ENCODE data around the gene SUGCT.
"Not testable (repeated sequence)": the region's sequence is repeated elsewhere in the genome, so short reads cannot be mapped to it uniquely, and the experiment has no call there.

Gene SUGCT

DNA sequence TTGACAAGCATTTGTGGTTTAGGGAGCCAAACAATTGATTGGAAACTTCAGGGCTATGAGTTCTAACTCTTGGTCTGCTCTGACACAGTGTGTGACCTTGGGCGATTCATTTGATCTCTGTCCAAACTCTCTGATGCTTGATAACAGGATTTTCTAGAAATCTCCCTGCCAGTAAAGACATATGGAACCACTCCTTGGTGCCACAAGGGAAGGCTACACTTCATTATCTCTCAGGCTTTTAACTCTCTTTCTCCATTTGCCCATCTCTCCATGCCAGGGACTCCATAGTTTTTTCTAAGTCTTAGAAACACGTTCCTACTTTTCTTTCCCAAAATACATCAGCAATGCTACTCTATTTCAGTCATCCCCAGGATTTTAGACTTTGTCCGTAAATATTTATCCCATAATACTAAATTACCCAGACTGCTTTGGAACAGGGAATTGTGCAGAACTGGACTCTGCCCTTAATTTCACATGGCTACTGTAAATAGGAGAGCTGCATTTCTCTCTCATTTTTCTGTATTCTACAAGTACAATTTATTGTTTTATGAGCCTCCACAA lies 488.2 kb downstream of the SUGCT start:
- DNase-seq (ENCODE audit: low read depth): no peak

DNA sequence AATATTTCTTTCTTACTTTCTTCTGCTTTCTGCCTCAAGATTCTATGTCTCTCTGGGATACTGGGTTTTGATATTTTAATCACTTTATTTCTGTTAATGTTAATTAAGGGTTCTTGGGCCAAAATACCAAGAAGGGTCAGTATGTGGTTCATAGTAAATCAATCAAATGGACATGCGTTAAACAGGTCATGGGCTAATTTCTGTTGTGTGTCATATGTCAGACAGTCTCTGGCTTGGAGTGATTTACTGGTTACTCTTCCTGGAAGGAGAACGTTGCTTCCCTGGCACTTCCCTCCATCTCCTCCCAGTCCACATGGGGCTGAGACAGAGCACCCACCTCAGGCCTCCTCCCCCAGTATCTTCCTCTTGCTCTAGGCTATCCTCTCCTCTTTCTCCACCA lies 489.1 kb downstream of the SUGCT start:
- no peak for DNase-seq (ENCODE audit: low read depth)

DNA sequence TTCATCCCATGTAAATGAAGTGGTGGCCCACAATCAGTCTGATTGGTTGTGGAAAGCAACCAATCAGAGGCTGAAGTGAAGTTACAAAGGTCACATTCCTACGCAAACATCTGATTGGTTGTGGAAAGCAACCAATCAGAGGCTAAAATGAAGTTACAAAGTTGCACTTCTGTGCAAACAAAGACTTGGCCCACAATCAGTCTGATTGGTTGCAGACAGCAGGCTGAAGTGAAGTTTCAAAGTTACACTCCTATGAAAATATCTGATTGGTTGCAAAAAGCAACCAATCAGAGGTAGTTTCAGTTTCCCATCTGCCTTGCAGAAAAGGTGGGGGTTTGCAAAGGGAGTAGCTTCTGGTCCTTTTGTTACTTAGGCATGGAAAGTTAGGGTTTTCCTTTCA lies 492.6 kb downstream of the SUGCT start:
- not testable (repeated sequence) for DNase-seq (ENCODE audit: low read depth)

GRCh38 chr7:40629891-40630290 lies 495.1 kb downstream of the SUGCT start:
- DNase-seq (ENCODE audit: low read depth): no peak

GRCh38 chr7:40634118-40634517 lies 499.3 kb downstream of the SUGCT start:
- DNase-seq (ENCODE audit: low read depth): no peak

DNA sequence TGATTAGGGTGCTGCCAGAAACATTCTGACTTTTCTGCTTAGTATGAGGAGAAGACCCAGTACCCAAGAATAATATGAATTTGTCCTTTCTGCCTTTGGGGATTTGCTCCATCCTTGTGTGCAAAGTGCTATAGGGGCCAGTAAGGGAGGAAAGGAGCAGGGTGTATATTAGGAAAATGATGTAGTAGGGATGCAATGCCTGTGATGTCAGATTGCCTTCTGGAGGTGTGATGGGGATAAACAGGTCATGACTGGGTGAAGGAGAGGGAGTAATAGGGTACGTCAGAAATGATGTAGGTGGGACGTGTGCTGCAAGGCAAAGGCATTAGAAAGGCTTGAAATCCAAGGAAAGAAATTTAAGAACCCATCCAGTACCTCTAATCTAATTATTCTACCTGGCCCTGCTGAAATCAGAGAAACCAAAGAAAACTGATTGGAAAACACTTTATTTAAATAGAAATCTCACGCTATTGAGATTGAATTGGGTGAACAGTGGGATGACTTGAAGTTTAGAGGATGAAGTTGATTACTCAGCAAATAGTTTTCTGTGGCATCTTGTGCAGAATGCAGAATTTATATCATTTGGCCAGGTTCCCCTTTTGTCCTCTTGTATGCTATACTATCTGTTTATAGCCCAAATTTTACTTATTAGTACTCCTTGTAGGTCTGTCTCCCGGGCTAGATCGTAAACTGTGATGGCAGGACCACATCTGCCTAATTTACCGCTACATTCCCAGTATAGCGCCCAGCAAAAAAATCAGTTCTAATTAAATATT lies 503.9 kb downstream of the SUGCT start:
- no peak for DNase-seq (ENCODE audit: low read depth)

- DNase-seq (ENCODE audit: low read depth): peak; percentile 16
These were observed 505.8 kb downstream of the SUGCT start for GRCh38 chr7:40640566-40640965.

GRCh38 chr7:40641701-40642100 lies 506.9 kb downstream of the SUGCT start:
- no peak for DNase-seq (ENCODE audit: low read depth)

GRCh38 chr7:40643664-40644063 lies 508.9 kb downstream of the SUGCT start:
- DNase-seq (ENCODE audit: low read depth): no peak

DNA sequence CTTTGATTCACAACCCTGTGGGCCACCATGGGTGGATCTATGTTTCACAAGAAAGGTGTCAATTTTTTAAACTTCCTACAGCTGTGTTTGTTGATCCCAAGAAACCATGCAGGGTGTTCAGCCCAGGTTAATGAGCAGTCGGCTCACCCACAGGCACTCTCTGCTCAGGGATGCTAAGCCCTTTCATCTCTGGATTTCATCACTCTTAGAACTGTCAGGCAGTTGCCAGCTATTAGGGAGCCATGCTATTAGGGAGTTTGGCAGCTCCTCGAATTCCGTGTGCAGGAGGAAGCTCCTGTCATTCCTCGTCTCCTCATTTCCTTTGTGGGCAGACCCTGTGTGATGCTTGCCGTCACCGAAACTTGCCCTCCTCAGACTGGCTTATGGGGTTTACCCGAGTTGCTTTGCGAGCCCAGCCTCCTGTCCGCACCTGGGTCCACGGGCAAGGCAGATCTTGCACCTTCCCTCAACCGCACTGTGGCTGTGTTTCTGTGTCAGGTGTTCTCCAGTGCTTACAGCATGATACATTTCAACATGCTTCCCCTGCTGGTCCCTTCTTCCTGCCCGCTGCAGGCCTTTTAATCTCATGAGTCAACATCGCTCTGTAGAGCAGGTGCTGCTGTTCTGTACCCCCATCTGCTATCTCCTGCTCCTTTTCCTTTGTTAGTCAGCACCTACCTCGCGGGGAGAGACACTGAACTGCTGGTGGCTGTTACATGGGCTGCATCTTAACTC lies 509.8 kb downstream of the SUGCT start:
- DNase-seq (ENCODE audit: low read depth): no peak

DNA sequence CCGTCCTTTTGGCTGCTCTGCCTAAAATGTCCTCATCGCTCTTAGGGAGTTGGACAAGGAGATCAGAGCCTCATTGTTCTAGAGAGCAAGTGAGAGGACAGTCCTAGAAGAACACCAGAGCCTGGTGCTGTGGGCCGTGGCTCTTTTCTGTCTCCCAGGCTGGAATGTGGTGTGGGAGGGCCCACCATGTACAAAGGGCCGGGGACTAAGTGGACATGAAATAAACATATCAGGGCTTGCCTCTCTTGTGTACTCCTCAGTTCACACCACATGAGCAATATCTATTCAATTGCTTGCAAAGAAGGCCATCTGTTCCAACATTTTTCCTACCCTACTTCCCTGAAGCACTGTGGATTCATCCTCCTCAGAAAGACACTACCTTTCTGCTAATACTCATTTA lies 510.4 kb downstream of the SUGCT start:
- no peak for DNase-seq (ENCODE audit: low read depth)

- DNase-seq (ENCODE audit: low read depth): no peak
These were observed 511.9 kb downstream of the SUGCT start for GRCh38 chr7:40646717-40647116.

GRCh38 chr7:40647719-40648118 lies 512.9 kb downstream of the SUGCT start:
- DNase-seq (ENCODE audit: low read depth): no peak

- DNase-seq (ENCODE audit: low read depth): no peak
These were observed 514.4 kb downstream of the SUGCT start for GRCh38 chr7:40649247-40649646.

DNA sequence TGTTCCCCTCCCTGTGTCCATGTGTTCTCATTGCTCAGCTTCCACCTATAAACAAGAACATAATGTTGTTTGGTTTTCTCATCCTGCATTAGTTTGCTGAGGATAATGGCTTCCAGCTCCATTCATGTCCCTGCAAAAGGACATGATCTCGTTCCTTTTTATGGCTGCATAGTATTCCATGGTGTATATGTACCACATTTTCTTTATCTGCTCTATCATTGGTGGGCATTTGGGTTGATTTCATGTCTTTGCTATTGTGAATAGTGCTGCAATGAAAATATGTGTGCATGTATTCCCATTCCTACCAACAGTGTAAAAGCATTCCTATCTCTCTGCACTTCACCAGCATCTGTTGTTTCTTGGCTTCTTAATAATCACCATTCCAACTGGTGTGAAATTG lies 516.1 kb downstream of the SUGCT start:
- not testable (repeated sequence) for DNase-seq (ENCODE audit: low read depth)

GRCh38 chr7:40654171-40654570 lies 519.4 kb downstream of the SUGCT start:
- no peak for DNase-seq (ENCODE audit: low read depth)

- DNase-seq (ENCODE audit: low read depth): no peak
These were observed 520.6 kb downstream of the SUGCT start for GRCh38 chr7:40655426-40655825.

DNA sequence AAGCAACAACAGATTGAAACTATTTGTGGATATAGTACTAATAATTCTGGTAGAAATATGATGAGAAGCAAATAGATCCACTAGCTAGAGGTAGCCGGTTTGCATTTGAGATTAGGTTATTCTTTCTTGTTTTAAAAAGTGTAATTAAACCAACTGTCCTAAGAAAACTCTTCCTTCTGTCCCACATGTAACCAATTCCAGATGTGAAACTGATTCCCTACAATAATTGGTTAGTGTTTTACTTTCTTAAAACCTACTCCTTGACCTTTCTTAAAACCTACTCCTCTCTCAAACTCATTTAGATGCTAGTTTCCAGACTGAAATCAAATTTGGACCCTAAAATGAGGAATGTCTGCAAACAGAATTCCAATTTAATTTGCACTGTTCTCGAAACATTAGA lies 521.5 kb downstream of the SUGCT start:
- DNase-seq (ENCODE audit: low read depth): no peak

GRCh38 chr7:40658729-40659128 lies 523.9 kb downstream of the SUGCT start:
- DNase-seq (ENCODE audit: low read depth): peak; percentile 8

DNA sequence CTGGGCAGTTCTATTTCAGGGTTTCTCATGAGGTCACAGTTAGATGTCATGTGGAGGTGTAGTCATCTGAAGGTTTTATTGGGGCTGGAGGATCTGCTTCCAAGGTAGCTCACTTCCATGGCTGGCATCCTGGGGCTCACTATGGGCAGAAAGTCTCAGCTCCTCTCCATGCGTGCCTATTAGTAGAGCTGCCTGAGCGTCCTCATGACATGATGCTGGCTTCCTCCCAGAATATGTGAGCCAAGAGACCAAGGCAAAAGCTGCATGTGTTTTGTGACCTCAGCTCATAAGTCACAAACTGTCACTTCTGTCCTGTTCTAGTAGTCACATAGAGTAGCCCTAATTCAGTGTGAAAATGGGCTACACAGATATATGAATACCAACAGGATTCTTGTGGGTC lies 524.4 kb downstream of the SUGCT start:
- no peak for DNase-seq (ENCODE audit: low read depth)

DNA sequence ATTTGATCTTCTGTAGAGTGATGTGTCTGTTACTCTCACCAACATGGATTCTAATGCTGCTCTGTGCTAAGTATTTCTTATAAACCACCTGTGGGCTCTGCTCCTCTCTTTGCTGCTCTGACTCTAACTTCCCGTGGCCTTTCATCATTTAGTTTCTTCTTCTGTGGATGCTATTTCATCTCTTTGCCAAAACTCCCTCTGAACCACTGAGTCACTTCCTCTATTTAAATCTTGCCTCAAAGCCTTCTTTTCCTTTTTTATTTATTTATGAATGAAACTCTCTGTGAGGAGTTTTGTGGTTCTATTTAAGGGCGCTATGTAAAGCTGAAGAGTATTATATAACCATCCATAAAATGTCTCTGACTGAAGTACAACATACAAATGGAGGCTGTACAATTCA lies 538.5 kb downstream of the SUGCT start:
- DNase-seq (ENCODE audit: low read depth): peak; percentile 87

- DNase-seq (ENCODE audit: low read depth): peak; percentile 34
These were observed 539.5 kb downstream of the SUGCT start for GRCh38 chr7:40674316-40674715.

- no peak for DNase-seq (ENCODE audit: low read depth)
These were observed 540.9 kb downstream of the SUGCT start for GRCh38 chr7:40675741-40676140.

Measured in iris pigment epithelial cell (primary cell).